DND-41 (cell line): ENCODE data around the gene PHLDA1.
A peak's percentile ranks its signal among the peaks of the same experiment; 100 is the strongest.

Experiments
- ATAC-seq: fragments of 200-7000 bp; cut with Tn5 transposase; 3 replicates; pipeline ENCODE4 v1.9.1; 2021; ENCODE audit warnings: low read depth; ENCODE audit not compliant: insufficient read depth
- DNase-seq: peaks from one replicate; pipeline ENCODE4 v3.0.0-alpha.2; 2020
- H2AFZ ChIP-seq: 2 replicates; pipeline ENCODE4 v1.6.0; 2012; ENCODE audit warnings: low read depth, low read length
- H3K27ac ChIP-seq: 2 replicates; pipeline ENCODE4 v1.5.1; 2012; ENCODE audit warnings: low read length, inconsistent platforms
- H3K27me3 ChIP-seq: fragments of 200-600 bp; sonication (generic); 2 replicates; pipeline ENCODE4 v1.6.0; 2012; ENCODE audit warnings: low read length, mild to moderate bottlenecking, inconsistent platforms; ENCODE audit not compliant: insufficient read depth, poor library complexity
- H3K36me3 ChIP-seq: 2 replicates; pipeline ENCODE4 v1.5.1; 2012; ENCODE audit warnings: low read length, inconsistent platforms; ENCODE audit not compliant: insufficient read depth
- H3K4me1 ChIP-seq: 2 replicates; pipeline ENCODE4 v1.5.1; 2012; ENCODE audit warnings: mild to moderate bottlenecking, low read length; ENCODE audit not compliant: insufficient read depth
- H3K4me2 ChIP-seq: 2 replicates; pipeline ENCODE4 v1.6.0; 2012; ENCODE audit warnings: mild to moderate bottlenecking, moderate library complexity, low read length, inconsistent platforms; ENCODE audit not compliant: insufficient read depth
- H3K4me3 ChIP-seq, 2 experiments: fragments of 200-600 bp in 1 of 2; shearing (Covaris generic) in 1 of 2; 2 replicates each; pipeline ENCODE4 v1.5.1; 2012 to 2016; ENCODE audit warnings: inconsistent platforms in 2 of 2, low read length in 2 of 2, mild to moderate bottlenecking in 2 of 2, low read depth in 1 of 2, moderate library complexity in 1 of 2
- H3K79me2 ChIP-seq: 2 replicates; pipeline ENCODE4 v1.6.0; 2012; ENCODE audit warnings: low read length, inconsistent platforms; ENCODE audit not compliant: insufficient read depth
- H3K9ac ChIP-seq: 2 replicates; pipeline ENCODE4 v1.6.0; 2012; ENCODE audit warnings: low read depth, mild to moderate bottlenecking, inconsistent platforms, low read length, moderate library complexity
- H3K9me3 ChIP-seq: 2 replicates; pipeline ENCODE4 v1.5.1; 2012; ENCODE audit warnings: low read length, moderate library complexity, mild to moderate bottlenecking, inconsistent platforms; ENCODE audit not compliant: insufficient read depth, severe bottlenecking
- H4K20me1 ChIP-seq: 2 replicates; pipeline ENCODE4 v1.6.0; 2012; ENCODE audit warnings: low read length; ENCODE audit not compliant: insufficient read depth
- EZH2 ChIP-seq: IDR thresholded peaks from 3 replicates; pipeline ENCODE4 v1.6.1; 2012; ENCODE audit warnings: borderline replicate concordance, low read depth, mild to moderate bottlenecking, moderate library complexity, low read length, inconsistent platforms; ENCODE audit not compliant: severe bottlenecking
- TF ChIP-seq, protein P1 (sequence below): IDR thresholded peaks from 2 replicates; pipeline ENCODE4 v1.5.1; 2012; ENCODE audit warnings: borderline replicate concordance, low read length, moderate library complexity, mild to moderate bottlenecking; ENCODE audit not compliant: poor library complexity, severe bottlenecking; ENCODE audit errors: extremely low read depth

Gene PHLDA1

GRCh38 chr12:76020731-76021672, 10.6 kb downstream of the PHLDA1 start:
- peak overlapping the region; percentile 48 for H3K4me2 ChIP-seq
- H3K79me2 ChIP-seq = no peaks in the 10 kb centered on the region
- no peaks in the 10 kb centered on the region for H4K20me1 ChIP-seq
- H3K4me3 ChIP-seq = peak overlapping the region in 1 of 2 experiments; percentile 34; a peak in 2 of 4 replicates
- peak overlapping the region; percentile 97 for H3K27ac ChIP-seq
- peaks cover 27% of the 10 kb centered on the region for H3K4me1 ChIP-seq
- no peaks in the 10 kb centered on the region for H3K36me3 ChIP-seq
- H3K9ac ChIP-seq = peak overlapping the region; percentile 55
- DNase-seq (peak; percentile 58), ATAC-seq (peak; percentile 70)
- peak overlapping the region; percentile 81 for H2AFZ ChIP-seq
- TF ChIP-seq, protein P1, sequence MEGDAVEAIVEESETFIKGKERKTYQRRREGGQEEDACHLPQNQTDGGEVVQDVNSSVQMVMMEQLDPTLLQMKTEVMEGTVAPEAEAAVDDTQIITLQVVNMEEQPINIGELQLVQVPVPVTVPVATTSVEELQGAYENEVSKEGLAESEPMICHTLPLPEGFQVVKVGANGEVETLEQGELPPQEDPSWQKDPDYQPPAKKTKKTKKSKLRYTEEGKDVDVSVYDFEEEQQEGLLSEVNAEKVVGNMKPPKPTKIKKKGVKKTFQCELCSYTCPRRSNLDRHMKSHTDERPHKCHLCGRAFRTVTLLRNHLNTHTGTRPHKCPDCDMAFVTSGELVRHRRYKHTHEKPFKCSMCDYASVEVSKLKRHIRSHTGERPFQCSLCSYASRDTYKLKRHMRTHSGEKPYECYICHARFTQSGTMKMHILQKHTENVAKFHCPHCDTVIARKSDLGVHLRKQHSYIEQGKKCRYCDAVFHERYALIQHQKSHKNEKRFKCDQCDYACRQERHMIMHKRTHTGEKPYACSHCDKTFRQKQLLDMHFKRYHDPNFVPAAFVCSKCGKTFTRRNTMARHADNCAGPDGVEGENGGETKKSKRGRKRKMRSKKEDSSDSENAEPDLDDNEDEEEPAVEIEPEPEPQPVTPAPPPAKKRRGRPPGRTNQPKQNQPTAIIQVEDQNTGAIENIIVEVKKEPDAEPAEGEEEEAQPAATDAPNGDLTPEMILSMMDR = no peak
- TF ChIP-seq EZH2 = no peak
- no peaks in the 10 kb centered on the region for H3K9me3 ChIP-seq
- no peaks in the 10 kb centered on the region for H3K27me3 ChIP-seq

GRCh38 chr12:76020281-76020680, 11.3 kb downstream of the PHLDA1 start:
- Histone ChIP-seq H3K4me1 (peaks cover 27% of the 10 kb centered on the region), H3K79me2 (no peaks in the 10 kb centered on the region), H3K36me3 (no peaks in the 10 kb centered on the region), H3K4me2 (peak overlapping the region; percentile 48), H3K9me3 (no peaks in the 10 kb centered on the region), H2AFZ (peak overlapping the region; percentile 81), H3K4me3 (peak overlapping the region in 1 of 2 experiments; percentile 34; a peak in 1 of 4 replicates), H3K9ac (peak overlapping the region; percentile 55), H3K27me3 (no peaks in the 10 kb centered on the region), H3K27ac (peak overlapping the region; percentile 97), H4K20me1 (no peaks in the 10 kb centered on the region)
- ATAC-seq = peak; percentile 89
- peak; percentile 82 for DNase-seq
- TF ChIP-seq, protein P1 = no peak
- TF ChIP-seq EZH2 = no peak

DNA sequence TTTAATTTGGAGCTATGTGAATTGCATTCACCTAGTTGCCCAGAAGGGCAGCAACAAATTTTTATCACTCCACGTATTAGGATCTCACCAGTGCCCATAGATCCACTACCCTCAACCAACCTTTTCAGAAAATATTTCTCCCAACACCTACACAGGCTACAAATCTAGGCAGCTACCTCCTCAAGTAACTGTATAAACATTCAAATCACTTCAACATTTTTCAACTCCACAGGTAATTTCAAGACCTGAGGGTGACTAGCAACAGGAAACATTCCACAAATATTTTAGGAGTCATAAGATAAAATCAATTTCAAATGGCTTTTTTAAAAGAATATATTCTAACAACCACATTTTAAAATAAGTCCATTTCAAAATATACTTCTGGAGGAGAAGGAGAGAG, 12.9 kb downstream of the PHLDA1 start:
- Histone ChIP-seq H3K9ac (no peak overlapping the region), H3K36me3 (no peaks in the 10 kb centered on the region), H4K20me1 (no peaks in the 10 kb centered on the region), H3K27ac (no peak overlapping the region), H3K4me1 (peaks cover 27% of the 10 kb centered on the region), H3K4me2 (no peak overlapping the region), H3K27me3 (no peaks in the 10 kb centered on the region), H3K9me3 (no peaks in the 10 kb centered on the region), H3K79me2 (no peaks in the 10 kb centered on the region), H3K4me3 (no peak overlapping the region), H2AFZ (no peak overlapping the region)
- DNase-seq = no peak
- TF ChIP-seq, protein P1 = no peak
- no peak for TF ChIP-seq EZH2
- ATAC-seq = no peak
